Neural crest cell (in vitro differentiated cells): ENCODE results near the gene TTC19. TPM values are rescaled to one million over a fixed set of nuclear protein-coding genes. Genes with fewer than 3 reads are reported as not detected.
A peak's percentile ranks its signal among the peaks of the same experiment; 100 is the strongest.

ENCODE experiments used
- DNase-seq: peaks from one replicate; pipeline ENCODE4 v3.0.0; 2021; ENCODE audit warnings: low read depth, mixed read lengths, low spot score
- H3K27ac Mint-ChIP-seq: one replicate; pipeline ENCODE4 v1.8.0; 2021; ENCODE audit warnings: mild to moderate bottlenecking, mixed read lengths; ENCODE audit not compliant: unreplicated experiment
- H3K27me3 Mint-ChIP-seq: 2 replicates; pipeline ENCODE4 v1.8.0; 2021; ENCODE audit warnings: low read depth, mild to moderate bottlenecking, mixed read lengths
- H3K36me3 Mint-ChIP-seq: 2 replicates; pipeline ENCODE4 v1.8.0; 2021; ENCODE audit warnings: low read depth, mild to moderate bottlenecking, mixed read lengths
- H3K4me1 Mint-ChIP-seq: 2 replicates; pipeline ENCODE4 v1.8.0; 2021; ENCODE audit warnings: mixed read lengths
- H3K4me3 Mint-ChIP-seq: one replicate; pipeline ENCODE4 v1.8.0; 2021; ENCODE audit warnings: mild to moderate bottlenecking, mixed read lengths
- H3K9me3 Mint-ChIP-seq: 2 replicates; pipeline ENCODE4 v1.8.0; 2021; ENCODE audit warnings: mixed read lengths
- total RNA-seq: library from RNA; stranded (reverse); gene quantifications from 2 replicates; pipeline ENCODE4 v1.2.1, GENCODE V29; 2021
- TF ChIP-seq, protein P1 (sequence below): fragments of 200-600 bp; sonication (generic); conservative IDR thresholded peaks from 2 replicates; pipeline ENCODE4 v1.5.0; 2021; ENCODE audit warnings: antibody characterized with exemption, mild to moderate bottlenecking

TTC19 gene
- total RNA-seq, 1 donor from 2014 or later: 40.3 TPM

DNA sequence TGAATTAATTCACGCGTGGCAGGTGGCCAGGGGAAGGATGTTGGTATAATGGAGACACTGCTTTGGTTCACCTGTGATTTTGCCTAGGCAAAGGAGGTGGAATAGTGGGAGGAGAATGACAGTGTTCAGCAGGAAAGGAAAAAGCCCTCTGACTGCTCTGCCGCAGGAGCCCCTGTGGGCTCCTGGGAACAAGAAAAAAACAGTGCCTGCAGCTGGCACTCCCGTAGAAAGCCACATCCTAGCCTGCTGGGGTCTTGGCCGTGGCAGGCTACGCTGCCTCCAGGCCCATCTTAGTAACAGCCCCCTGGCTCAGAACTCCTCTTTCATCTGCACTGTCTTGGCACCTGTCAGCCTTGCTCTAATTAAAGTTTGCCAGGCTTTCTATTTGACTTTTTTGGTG is 34.1 kb upstream of the TTC19 start:
- DNase-seq: no peak
- H3K4me1 Mint-ChIP-seq: peaks cover 24% of the 10 kb centered on the region
- TF ChIP-seq, protein P1, sequence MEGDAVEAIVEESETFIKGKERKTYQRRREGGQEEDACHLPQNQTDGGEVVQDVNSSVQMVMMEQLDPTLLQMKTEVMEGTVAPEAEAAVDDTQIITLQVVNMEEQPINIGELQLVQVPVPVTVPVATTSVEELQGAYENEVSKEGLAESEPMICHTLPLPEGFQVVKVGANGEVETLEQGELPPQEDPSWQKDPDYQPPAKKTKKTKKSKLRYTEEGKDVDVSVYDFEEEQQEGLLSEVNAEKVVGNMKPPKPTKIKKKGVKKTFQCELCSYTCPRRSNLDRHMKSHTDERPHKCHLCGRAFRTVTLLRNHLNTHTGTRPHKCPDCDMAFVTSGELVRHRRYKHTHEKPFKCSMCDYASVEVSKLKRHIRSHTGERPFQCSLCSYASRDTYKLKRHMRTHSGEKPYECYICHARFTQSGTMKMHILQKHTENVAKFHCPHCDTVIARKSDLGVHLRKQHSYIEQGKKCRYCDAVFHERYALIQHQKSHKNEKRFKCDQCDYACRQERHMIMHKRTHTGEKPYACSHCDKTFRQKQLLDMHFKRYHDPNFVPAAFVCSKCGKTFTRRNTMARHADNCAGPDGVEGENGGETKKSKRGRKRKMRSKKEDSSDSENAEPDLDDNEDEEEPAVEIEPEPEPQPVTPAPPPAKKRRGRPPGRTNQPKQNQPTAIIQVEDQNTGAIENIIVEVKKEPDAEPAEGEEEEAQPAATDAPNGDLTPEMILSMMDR: no peak

DNA sequence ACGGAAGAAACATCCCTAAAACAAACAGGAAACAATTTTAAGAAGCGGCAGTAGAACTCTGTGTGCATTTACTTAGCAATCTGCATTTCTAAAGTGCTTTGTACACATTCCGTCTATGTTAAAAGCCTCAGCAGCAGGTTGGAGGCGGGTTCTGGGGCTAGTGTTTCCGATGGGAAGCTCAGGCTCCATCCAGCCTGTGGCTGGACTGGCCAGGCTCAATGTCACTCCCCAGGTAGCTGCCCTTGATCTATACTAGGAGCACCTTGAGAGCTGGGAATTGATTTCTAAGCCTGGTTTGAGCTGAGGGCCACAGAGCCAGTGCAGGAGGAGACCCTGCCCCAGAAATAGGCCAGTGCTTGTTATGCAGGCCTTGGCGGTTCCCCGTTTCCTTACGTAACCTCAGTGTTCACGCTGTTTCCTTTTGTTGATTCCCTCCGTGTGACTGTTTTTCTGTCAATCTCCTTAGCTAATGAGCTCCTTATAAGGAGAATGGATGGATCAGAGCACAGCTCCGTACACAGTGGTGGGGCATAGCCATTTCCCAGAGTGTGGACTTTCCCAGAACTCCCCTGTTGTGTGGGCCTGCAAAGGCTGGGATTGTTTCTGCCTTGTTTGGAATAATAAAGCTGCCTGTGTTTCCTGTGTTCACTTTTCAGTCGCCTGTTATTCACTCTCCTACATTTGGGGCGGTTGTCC is 33.3 kb upstream of the TTC19 start:
- Mint-ChIP-seq H3K4me3 (peak overlapping the region; percentile 38), H3K27ac (peak overlapping the region; percentile 52)

More for the DNA sequence above, 34.1 kb upstream of the TTC19 start:
- H3K9me3 Mint-ChIP-seq: no peaks in the 10 kb centered on the region
- no peak overlapping the region for H3K27ac Mint-ChIP-seq
- H3K36me3 Mint-ChIP-seq: no peaks in the 10 kb centered on the region
- no peaks in the 10 kb centered on the region for H3K27me3 Mint-ChIP-seq
- no peak overlapping the region for H3K4me3 Mint-ChIP-seq

DNA sequence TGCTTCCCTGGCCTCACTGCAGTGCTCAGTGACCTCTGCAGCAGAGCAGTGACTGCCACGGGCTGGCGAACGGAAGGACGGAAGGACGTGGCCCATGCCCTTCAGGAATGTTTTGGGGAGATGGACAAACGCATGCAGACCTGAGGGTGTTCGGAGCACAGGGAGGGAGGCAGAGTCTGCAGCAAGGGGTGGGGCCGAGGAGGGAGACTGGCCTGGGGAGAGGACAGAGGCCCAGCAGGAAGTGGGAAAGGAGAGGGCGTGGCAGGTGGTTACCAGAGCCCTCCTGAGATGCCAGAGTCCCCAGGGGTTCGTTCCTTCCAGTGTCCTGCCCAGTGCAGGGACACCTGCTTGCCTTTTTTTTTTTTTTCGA is 32.8 kb upstream of the TTC19 start:
- TF ChIP-seq, protein P1: no peak
- H3K27me3 Mint-ChIP-seq: no peaks in the 10 kb centered on the region
- peak overlapping the region; percentile 38 for H3K4me3 Mint-ChIP-seq
- no peaks in the 10 kb centered on the region for H3K9me3 Mint-ChIP-seq
- peaks cover 24% of the 10 kb centered on the region for H3K4me1 Mint-ChIP-seq
- peak; percentile 10 for DNase-seq
- no peaks in the 10 kb centered on the region for H3K36me3 Mint-ChIP-seq
- peak overlapping the region; percentile 52 for H3K27ac Mint-ChIP-seq

More for the DNA sequence above, 33.3 kb upstream of the TTC19 start:
- no peak for DNase-seq
- H3K9me3 Mint-ChIP-seq: no peaks in the 10 kb centered on the region
- H3K27me3 Mint-ChIP-seq: no peaks in the 10 kb centered on the region
- no peaks in the 10 kb centered on the region for H3K36me3 Mint-ChIP-seq
- peaks cover 24% of the 10 kb centered on the region for H3K4me1 Mint-ChIP-seq
- TF ChIP-seq, protein P1: no peak

DNA sequence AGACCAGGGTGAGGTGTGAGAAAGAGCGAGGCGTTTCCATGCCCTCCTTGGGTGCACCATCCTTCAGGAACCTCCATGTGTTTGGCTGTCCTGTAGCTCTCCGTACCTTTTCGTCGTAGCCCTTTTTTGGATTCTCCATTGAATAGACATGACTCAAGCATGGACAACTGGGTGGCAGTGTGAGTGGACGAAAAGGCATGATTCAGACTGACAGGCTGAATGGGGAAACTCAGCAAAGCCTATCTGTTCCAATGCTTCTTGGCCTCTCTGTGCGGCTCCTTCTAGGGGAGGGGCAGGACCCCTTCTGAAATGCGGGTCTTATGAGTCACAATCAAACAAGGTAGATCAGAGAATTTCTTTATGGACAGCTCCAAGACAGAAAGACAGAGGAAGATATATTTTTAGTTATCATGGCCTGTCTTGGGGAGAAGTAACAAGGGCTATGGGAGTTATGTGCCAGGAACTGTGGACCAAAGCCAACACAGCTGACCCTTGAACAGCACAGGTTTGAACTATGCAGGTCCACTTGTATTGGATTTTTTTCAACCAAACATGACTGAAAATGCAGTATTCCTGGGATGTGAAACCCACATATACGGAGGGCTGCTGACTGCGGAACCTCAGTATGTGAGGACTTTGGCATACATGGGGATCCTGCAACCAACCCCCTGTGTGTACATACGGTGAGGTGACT is 31.8 kb upstream of the TTC19 start:
- TF ChIP-seq, protein P1: no peak
- Mint-ChIP-seq H3K4me1 (peaks cover 24% of the 10 kb centered on the region), H3K9me3 (no peaks in the 10 kb centered on the region), H3K27ac (no peak overlapping the region), H3K36me3 (no peaks in the 10 kb centered on the region), H3K4me3 (no peak overlapping the region), H3K27me3 (no peaks in the 10 kb centered on the region)
- no peak for DNase-seq

DNA sequence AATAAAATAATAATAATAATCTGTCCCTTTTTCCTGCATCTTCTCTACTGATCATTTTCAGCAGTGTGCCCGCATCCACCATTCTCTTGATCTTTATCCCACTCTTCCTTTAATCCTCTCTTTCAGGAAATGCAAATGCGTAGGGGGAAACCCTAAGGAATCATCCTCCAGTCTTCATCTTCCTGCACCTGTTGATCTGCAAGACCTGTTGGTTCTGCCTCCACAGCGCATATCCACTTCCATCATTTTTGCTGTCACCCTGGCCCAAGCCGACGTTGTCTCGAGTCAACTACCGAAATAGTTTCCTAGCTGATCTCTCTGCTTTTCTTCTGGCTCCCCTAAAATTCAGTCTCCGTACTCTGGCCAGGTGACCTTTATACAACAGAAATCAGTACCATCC is 30.2 kb upstream of the TTC19 start:
- TF ChIP-seq, protein P1: no peak
- Mint-ChIP-seq H3K27me3 (no peaks in the 10 kb centered on the region), H3K36me3 (peaks cover 2% of the 10 kb centered on the region), H3K4me3 (no peak overlapping the region), H3K4me1 (peaks cover 24% of the 10 kb centered on the region), H3K27ac (no peak overlapping the region), H3K9me3 (no peaks in the 10 kb centered on the region)
- no peak for DNase-seq
